Astrocyte of the cerebellum (primary cell): ENCODE data around the gene ZNF641.

ENCODE experiments used
- DNase-seq: peaks from one replicate; pipeline ENCODE4 v3.0.0-alpha.2; 2011; ENCODE audit warnings: low read depth
- H3K4me3 ChIP-seq: 2 replicates; pipeline ENCODE4 v1.5.1; 2011; ENCODE audit warnings: mild to moderate bottlenecking, low read depth, low read length, moderate library complexity
- in situ Hi-C: cut with HindIII; loops from 2 replicates; pipeline ENCODE4 v1.10.0; 2017; ENCODE audit warnings: low sequenced_read_pairs
- TF ChIP-seq, protein P1 (sequence below): IDR thresholded peaks from 2 replicates; pipeline ENCODE4 v1.5.1; 2012; ENCODE audit warnings: low read length, low read depth, moderate library complexity, mild to moderate bottlenecking; ENCODE audit errors: missing control alignments

ZNF641 gene

DNA sequence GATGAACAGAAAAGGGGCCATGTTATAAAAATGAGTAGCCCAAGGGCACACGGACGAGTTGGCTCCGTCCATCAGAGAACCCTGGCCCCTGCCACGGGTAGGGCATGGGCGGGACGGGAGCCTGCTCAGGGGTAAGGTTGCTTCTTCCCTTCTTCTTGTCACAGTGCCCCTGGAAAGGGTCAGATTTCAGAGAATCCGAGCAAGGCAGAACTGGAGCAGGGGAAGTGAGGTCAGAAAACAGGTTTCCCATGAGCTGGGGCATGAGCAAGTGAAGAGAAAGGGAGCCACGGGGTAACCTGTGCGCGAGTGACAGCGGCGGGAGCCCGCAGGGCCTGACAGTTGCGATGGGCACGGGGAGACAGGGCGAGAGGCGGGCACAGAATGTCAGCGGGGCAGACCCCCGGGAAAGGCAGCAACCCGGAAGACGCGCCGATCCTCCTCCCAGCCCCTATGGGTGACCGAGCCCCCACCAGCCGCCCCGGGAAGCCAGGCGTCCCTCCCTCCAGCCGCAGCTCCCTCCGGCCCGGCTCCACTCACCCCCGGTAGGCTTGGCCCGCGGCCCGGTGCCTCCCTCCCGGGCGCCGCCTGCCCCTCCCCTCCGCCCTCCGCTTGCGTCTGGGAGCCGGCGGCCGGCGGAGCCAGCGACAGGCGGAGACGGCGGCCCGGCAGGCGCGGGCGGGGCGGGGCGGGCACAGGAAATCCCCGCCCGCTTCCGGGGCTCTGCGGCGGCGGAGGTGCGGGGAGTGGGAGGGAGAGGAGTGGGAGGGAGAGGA lies at the start of gene ZNF641:
Gene ZNF641, minus strand, starts transcription at position 671 of the 773 bp plus-strand sequence. CDS start 2,829 bp downstream, outside the sequence.
- TF ChIP-seq, protein P1, sequence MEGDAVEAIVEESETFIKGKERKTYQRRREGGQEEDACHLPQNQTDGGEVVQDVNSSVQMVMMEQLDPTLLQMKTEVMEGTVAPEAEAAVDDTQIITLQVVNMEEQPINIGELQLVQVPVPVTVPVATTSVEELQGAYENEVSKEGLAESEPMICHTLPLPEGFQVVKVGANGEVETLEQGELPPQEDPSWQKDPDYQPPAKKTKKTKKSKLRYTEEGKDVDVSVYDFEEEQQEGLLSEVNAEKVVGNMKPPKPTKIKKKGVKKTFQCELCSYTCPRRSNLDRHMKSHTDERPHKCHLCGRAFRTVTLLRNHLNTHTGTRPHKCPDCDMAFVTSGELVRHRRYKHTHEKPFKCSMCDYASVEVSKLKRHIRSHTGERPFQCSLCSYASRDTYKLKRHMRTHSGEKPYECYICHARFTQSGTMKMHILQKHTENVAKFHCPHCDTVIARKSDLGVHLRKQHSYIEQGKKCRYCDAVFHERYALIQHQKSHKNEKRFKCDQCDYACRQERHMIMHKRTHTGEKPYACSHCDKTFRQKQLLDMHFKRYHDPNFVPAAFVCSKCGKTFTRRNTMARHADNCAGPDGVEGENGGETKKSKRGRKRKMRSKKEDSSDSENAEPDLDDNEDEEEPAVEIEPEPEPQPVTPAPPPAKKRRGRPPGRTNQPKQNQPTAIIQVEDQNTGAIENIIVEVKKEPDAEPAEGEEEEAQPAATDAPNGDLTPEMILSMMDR = no peak
- in situ Hi-C loops = no loop called here
- peak within 1 kb of the TSS; percentile 69 for H3K4me3 ChIP-seq
- DNase-seq = no peak

DNA sequence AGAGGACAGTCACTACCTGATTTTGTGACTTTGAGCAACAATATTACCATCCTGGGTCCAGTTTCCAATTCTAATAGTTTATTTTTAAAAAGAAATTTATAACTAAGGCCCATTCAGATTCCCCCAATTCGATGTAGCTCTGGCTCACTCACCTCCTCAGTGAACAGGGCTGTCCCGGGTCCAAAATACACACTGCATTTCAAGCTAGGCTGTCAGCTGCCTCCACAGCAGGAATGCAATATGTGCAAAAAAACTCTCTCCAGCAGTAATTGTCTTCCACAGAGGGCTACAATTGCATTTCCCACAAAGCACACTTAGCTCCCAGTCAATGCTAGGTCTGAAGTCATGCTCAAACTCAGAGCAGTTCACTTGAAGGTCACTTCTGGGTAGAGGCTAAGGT lies 39.3 kb upstream of the ZNF641 start:
- no peak for DNase-seq
- no peak overlapping the region for H3K4me3 ChIP-seq
- in situ Hi-C loops = no loop called here
- TF ChIP-seq, protein P1 = no peak

DNA sequence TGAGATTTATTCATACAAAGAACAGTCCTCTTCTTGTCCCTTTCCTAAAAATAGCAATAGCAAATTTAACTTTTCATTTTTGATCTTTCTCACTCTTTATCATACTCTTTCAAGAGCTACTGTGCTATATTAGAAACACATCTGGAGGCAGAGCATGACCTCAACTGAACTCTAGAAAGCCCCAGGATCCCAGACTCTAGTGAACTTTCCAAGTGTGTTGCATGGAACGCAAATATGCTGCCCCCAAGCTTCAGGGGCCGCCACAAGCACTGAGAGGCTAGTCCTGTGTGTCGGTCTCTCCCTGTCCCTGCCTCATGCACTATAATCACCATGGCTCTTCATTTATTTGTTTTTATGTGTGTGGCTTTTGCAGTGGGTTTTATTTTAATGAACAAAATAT lies 38.7 kb upstream of the ZNF641 start:
- H3K4me3 ChIP-seq = no peak overlapping the region
- in situ Hi-C loops = no loop called here
- TF ChIP-seq, protein P1 = no peak
- no peak for DNase-seq

DNA sequence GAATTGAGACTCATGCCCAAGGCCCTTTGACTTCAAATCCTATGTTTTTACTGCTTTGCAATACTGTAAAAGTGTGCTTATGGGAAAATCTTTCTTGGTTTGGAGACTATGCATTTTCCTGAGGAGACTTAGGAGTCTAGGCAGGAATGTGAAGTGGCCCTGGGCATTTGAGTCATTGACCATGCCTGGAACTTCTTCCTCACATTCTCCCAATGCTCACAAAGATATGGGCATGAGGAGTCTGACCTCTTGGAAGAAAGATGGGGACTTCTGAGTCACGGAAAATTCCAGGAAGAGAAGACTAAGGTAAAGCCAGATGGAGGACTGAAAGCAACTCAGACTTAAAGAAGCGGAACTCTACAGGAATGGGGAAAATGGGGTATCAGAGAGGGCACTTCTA lies 38.2 kb upstream of the ZNF641 start:
- no peak overlapping the region for H3K4me3 ChIP-seq
- in situ Hi-C loops = no loop called here
- TF ChIP-seq, protein P1 = no peak
- no peak for DNase-seq

DNA sequence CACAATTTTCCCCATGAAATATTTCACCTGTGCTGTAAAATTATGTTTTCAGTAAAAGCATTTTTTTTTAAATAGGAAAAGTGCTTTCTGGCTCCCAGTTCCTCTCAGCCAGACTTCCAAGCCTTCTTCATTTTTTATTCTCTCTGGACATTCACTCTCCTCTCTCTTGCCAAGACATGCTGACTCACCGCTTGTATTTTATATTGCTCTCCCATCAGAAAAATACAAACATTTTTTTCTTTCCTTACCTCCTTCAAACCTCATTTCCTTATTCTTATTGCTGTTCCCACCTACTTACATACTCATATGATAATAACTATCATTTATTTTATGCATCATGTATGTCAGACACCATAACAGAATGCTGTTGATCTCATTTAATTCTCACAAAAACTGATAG lies 37.7 kb upstream of the ZNF641 start:
- in situ Hi-C loops = no loop called here
- no peak for DNase-seq
- TF ChIP-seq, protein P1 = no peak

DNA sequence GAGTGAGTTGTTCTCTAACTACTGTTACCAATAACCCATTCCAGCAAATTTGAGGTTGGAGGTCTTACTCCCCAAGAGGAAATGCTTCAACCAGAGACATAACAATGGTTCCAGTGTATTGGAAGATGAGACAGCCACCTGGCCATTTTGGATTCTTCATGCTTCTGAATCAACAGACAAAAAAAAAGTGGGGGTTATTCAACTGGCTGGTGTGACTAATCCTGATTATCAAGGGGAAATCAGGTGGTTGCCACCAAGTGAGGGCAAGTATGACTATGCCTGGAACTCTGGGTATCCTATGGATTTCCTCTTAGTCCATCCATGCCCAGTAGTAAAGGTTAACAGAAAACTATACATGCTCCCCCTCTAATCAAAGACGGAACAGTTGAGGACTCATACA lies 29.9 kb upstream of the ZNF641 start:
- DNase-seq = no peak
- in situ Hi-C loops = no loop called here
- H3K4me3 ChIP-seq = no peak overlapping the region
- TF ChIP-seq, protein P1 = no peak

More for the DNA sequence above, 37.7 kb upstream of the ZNF641 start:
- H3K4me3 ChIP-seq = no peak overlapping the region
